ENCODE measurements around the gene MST1.

The MST1 gene

GRCh38 chr3:49641292-49641691 is 48.0 kb downstream of the MST1 start:
- no peak for TF ChIP-seq ZNF274 (IDR thresholded peaks at IDR 0.05; ENCODE audit: low read depth, low read length)
- no peak overlapping the region for H3K4me3 ChIP-seq (ENCODE audit: low read length)

- TF ChIP-seq ZNF274 (IDR thresholded peaks at IDR 0.05; ENCODE audit: low read depth, low read length), result no peak
- no peak overlapping the region for H3K4me3 ChIP-seq (ENCODE audit: low read length)
Observed at GRCh38 chr3:49639551-49639950, 49.7 kb downstream of the MST1 start.

GRCh38 chr3:49638445-49638844 is 50.8 kb downstream of the MST1 start:
- H3K4me3 ChIP-seq (ENCODE audit: low read length), result no peak overlapping the region
- TF ChIP-seq ZNF274 (IDR thresholded peaks at IDR 0.05; ENCODE audit: low read depth, low read length), result no peak

DNA sequence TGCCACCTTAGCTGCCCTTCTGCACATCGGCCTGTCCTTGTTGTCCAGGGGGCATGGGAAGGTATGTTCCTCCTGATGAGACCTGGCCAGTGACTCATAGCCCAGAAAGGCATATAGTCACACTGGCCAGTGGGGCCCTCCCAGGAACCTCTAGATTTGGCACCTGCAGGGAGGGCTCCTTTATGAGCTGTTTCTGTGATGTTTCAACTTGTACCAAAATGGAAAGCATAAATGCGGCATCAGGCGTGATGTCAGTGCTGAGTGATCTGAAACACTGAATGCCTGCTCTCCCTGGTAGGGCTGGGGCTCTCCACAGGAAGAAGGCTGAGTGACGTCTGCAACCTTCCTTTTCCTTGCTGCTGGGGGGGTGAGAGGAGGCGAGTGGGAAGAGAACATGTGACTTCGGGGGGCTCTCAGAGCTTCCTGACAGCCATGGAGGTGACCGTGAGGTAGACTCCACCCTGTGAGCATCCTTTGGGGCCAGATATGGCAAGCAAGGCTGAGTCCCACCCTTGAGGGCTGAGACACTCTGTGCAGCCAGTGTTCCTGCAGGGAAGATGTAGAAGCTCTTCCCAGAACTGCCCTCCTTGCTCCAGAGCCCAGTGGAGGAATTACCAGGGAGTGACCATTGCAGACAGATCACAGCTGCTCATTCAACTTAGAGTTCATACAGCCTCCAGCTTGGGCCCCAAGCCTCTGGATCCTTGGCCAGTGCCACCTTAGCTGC is 52.2 kb downstream of the MST1 start:
- TF ChIP-seq ZNF274 (IDR thresholded peaks at IDR 0.05; ENCODE audit: low read depth, low read length), result no peak

DNA sequence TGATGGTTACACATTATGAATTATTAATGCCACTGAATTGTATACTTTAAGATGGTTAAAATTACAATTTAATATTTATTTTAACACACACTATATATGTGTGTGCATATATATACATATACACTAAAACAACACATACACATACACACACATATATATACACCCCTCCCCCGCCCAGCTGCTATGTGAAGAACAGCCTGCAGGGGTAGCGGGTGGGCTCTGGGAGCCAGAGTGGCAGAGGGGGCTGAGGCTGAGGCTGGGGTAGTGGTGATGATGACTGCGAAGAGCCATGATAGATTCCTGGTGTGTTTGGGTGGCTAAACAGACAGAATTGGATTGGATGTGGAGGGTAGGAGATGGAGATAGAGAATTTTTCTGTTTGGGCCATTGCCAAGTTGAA is 54.5 kb downstream of the MST1 start:
- no peak overlapping the region for H3K4me3 ChIP-seq (ENCODE audit: low read length)
- no peak for TF ChIP-seq ZNF274 (IDR thresholded peaks at IDR 0.05; ENCODE audit: low read depth, low read length)

More for the DNA sequence above, 52.2 kb downstream of the MST1 start:
- no peak overlapping the region for H3K4me3 ChIP-seq (ENCODE audit: low read length)
